Breast epithelium (tissue), 4 donors: Measurements from ENCODE around the gene SLC4A8. TPM values are rescaled to one million over a fixed set of nuclear protein-coding genes. Genes with fewer than 3 reads are reported as not detected.

Source experiments
- DNase-seq, 2 donors: peaks; one replicate each; pipeline ENCODE4 v3.0.0-alpha.2; 2019; ENCODE audit warnings: low spot score in 2 of 2
- H3K27ac ChIP-seq, 2 donors: fragments of 200-600 bp; sonication (generic) in 1 of 2; one replicate each; pipeline ENCODE4 v1.5.1; 2016 to 2019; ENCODE audit warnings: mild to moderate bottlenecking in 1 of 2
- H3K27me3 ChIP-seq, 2 donors: fragments of 200-600 bp; sonication (generic) in 1 of 2; one replicate each; pipeline versions ENCODE4 v1.5.1 to v1.6.0; 2017 to 2019; ENCODE audit warnings: control low read depth in 1 of 2, mild to moderate bottlenecking in 1 of 2
- H3K36me3 ChIP-seq: fragments of 200-600 bp; one replicate; pipeline ENCODE4 v1.5.1; 2019
- H3K4me1 ChIP-seq, 2 donors: fragments of 200-600 bp; sonication (generic); one replicate each; pipeline ENCODE4 v1.5.1; 2016 to 2019; ENCODE audit warnings: control low read depth in 1 of 2
- H3K4me3 ChIP-seq, 3 donors: fragments of 200-600 bp; sonication (generic); 1 replicate in 2 of 3; 2 replicates in 1 of 3; pipeline ENCODE4 v1.5.1; 2016 to 2019; ENCODE audit warnings: mild to moderate bottlenecking in 3 of 3, moderate library complexity in 2 of 3
- H3K9me3 ChIP-seq, 2 donors: fragments of 200-600 bp; sonication (generic) in 1 of 2; one replicate each; pipeline ENCODE4 v1.5.1; 2016 to 2019; ENCODE audit warnings: control low read depth in 1 of 2
- CTCF ChIP-seq, 3 donors: fragments of 450-650 bp; IDR thresholded peaks; one replicate each; pipeline ENCODE4 v1.5.1; 2016 to 2017; ENCODE audit warnings: antibody characterized with exemption in 3 of 3, mild to moderate bottlenecking in 3 of 3, moderate library complexity in 3 of 3
- POLR2A ChIP-seq: fragments of 450-650 bp; IDR thresholded peaks from one replicate; pipeline ENCODE4 v1.6.1; 2016; ENCODE audit warnings: antibody characterized with exemption, mild to moderate bottlenecking, moderate library complexity
- POLR2AphosphoS5 ChIP-seq, 3 donors: sonication (generic); formaldehyde crosslinking; IDR thresholded peaks; one replicate each; pipeline ENCODE4 v1.6.1; 2017; ENCODE audit warnings: antibody characterized with exemption in 3 of 3
- intact Hi-C: fragments of 100-400 bp; cut with DNase I; formaldehyde crosslinking; loops from one replicate; pipeline ENCODE4 v1.15.1; 2023; ENCODE audit warnings: low total_unique reads
- total RNA-seq, 3 donors: library from RNA; depleted of rRNA; stranded (reverse); fragments of >200 nt; gene quantifications; one replicate each; pipeline ENCODE4 v1.1.0, GENCODE V29; 2016

SLC4A8 gene
- total RNA-seq, 3 donors from 2014 or later, result 0.64 to 8.3 (median 6.2) TPM

DNA sequence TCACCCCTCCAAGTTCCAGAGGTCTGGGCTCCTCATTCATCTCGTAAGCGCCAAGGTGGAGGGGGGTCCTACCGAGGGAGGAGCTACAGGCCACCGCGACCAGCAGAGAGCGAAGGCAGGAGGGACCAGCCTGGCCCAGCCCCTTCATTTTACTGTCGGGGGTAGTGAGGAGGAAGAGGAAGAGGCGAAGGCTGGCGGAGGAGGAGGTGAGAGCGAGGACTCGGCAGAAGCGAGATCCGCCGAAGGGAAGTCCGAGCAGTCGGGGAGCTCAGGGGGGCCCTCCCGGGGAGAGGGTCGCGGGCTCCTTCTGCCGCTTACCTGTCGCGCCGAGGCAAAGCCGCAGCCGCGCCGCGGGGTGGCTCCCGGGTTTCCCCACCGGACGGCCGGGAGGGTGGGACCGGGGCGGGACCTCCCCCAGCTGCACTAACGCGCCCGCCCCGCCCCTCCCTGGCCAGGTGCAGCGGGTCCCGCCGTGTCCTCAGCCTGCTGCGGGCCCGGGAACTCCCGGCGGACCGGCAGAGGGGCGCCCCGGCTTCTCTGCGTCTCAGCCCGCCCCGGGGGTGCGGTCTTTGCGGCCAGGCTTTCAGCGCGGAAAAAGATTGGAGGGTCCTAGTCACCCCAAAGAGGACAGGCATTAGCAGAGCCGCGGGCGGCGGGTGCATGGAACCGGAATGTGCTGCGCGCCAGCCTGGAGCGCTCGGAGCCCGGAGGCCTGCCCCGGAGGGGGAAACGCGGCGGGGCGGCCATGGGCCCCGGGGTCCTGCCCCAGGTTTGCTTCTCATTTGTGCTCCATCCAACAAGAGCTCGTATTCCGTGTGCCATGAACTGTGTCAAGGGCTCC is 33.1 kb upstream of the SLC4A8 start, which contains the start of gene GALNT6:
GALNT6 (minus strand) TSS at position 124 of the 841 bp plus-strand sequence. CDS start 11,625 bp downstream, outside the sequence.
- H3K4me1 ChIP-seq, result peaks cover 0 to 4% of the 10 kb centered on the region in 2 donors
- no peaks in the 10 kb centered on the region for H3K27me3 ChIP-seq
- H3K9me3 ChIP-seq, result no peaks in the 10 kb centered on the region
- no peak for TF ChIP-seq POLR2AphosphoS5 (IDR thresholded peaks at IDR 0.05)
- no peak for TF ChIP-seq CTCF (IDR thresholded peaks at IDR 0.05)
- no peak for TF ChIP-seq POLR2A
- H3K4me3 ChIP-seq, result peak within 1 kb of the TSS; percentile 46 to 71 (median 69)
- peak within 1 kb of the TSS; percentile 68 to 70 for H3K27ac ChIP-seq
- DNase-seq, result no peak
- H3K36me3 ChIP-seq, result no peaks in the 10 kb centered on the region
- intact Hi-C loops, result no loop called here

DNA sequence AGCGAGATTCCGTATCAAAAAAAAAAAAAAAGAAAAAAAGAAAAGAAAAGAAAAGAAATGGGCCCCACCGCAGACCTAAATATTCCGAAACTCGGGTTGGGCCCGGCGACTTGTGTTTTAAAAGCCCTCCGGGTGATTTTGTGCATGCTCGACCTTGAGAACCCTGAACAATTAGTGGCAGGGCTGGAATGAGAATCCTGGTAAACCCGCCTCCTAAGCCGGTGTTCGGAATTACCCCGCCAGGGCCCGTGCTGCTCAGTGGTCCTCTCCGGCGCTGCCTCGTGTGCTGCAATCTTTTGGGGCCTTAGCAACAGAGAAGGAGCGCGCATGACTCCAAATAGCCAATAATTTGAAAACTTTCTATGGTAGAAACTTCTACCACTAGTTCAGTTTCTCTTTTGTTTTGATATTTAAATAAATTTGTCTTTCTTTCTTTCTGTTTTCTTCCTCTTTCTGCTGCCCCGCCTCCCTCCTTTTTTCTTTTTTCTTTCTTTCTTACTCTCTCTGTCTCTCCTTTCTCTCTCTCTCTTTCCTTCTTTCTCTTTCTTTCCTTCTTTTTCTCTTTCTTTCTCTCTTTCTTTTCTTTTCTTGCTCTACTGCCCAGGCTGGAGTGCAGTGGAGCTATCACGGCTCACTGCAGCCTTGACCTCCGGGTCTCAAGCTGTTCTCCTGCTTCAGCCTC is 31.9 kb upstream of the SLC4A8 start:
- H3K36me3 ChIP-seq, result no peaks in the 10 kb centered on the region
- no peak for DNase-seq
- no peak overlapping the region for H3K27ac ChIP-seq
- peak overlapping the region; percentile 46 to 71 (median 69) for H3K4me3 ChIP-seq
- H3K27me3 ChIP-seq, result no peaks in the 10 kb centered on the region
- TF ChIP-seq CTCF (IDR thresholded peaks at IDR 0.05), result no peak
- TF ChIP-seq POLR2AphosphoS5 (IDR thresholded peaks at IDR 0.05), result no peak
- no peak for TF ChIP-seq POLR2A
- no peaks in the 10 kb centered on the region for H3K9me3 ChIP-seq
- peaks cover 0 to 4% of the 10 kb centered on the region in 2 donors for H3K4me1 ChIP-seq
- intact Hi-C loops, result no loop called here

- peak overlapping the region in 1 of 2 donors; percentile 33 for H3K27ac ChIP-seq
- intact Hi-C loops, result no loop called here
- no peaks in the 10 kb centered on the region for H3K9me3 ChIP-seq
- H3K27me3 ChIP-seq, result no peaks in the 10 kb centered on the region
- H3K36me3 ChIP-seq, result no peaks in the 10 kb centered on the region
- TF ChIP-seq POLR2A (no peak), POLR2AphosphoS5 (IDR thresholded peaks at IDR 0.05) (no peak), CTCF (IDR thresholded peaks at IDR 0.05) (no peak)
- no peak for DNase-seq
- H3K4me3 ChIP-seq, result no peak overlapping the region
- H3K4me1 ChIP-seq, result peaks cover 0 to 4% of the 10 kb centered on the region in 2 donors
Measured at GRCh38 chr12:51393676-51394545, 30.7 kb upstream of the SLC4A8 start.

DNA sequence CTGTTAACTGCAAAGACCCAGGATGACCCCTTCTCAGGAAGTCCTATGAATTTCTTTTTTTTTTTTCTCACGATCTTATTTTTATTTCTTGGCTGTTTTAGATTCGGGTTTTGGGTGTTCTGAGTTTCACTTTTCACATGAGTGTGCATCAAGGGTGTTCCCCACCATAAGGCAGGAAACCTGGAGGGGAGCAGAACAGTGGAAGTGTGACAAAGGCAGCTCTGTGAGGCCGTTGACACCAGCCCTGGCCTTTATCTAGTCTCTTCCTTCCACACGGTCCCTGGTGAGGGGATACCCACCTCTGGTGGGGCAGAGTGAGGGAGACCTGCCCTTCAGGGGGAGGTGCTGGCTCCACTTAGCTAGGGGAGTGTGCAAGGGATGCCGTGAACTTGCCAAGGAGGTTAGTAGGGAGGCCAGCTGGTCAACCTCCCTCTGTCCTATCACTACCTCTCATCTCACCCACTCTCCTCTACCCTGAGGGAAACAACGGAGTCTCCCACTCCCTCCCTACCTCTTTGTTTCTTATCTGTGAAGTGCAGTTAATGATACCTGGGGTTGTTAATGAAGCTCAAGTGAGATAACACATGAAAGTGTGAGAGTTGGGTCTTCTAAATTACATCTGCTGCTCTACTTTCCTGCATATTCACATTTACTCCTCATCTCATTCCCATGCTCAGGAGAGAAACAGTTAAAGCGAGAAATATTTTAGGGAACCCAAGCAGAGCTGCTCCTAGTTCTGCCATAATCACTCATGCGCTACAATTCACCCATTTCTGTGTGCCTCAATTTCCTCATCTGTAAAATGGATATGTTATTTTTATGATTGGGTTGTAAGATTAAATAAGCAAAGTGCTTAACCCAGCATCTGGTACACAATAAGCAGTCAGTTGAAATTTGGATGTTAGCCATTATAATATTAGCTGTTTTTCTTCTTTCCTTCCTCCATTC is 29.1 kb upstream of the SLC4A8 start:
- Histone ChIP-seq H3K27ac (no peak overlapping the region), H3K9me3 (no peaks in the 10 kb centered on the region), H3K36me3 (no peaks in the 10 kb centered on the region), H3K4me3 (no peak overlapping the region), H3K4me1 (no peaks in the 10 kb centered on the region), H3K27me3 (no peaks in the 10 kb centered on the region)
- no peak for TF ChIP-seq POLR2AphosphoS5 (IDR thresholded peaks at IDR 0.05)
- TF ChIP-seq POLR2A, result no peak
- TF ChIP-seq CTCF (IDR thresholded peaks at IDR 0.05), result no peak
- no peak for DNase-seq
- intact Hi-C loops, result no loop called here
